ENCODE data around the gene NTSR1. TPM values are rescaled to one million over a fixed set of nuclear protein-coding genes. Genes with fewer than 3 reads are reported as not detected.
A peak's percentile ranks its signal among the peaks of the same experiment; 100 is the strongest.

Gene NTSR1
- total and polyA plus RNA-seq, 2 of the 13 experiments (the other 11 are each of a cell fraction or from before 2014, with no cell fraction given): 0.09 to 0.12 TPM

DNA sequence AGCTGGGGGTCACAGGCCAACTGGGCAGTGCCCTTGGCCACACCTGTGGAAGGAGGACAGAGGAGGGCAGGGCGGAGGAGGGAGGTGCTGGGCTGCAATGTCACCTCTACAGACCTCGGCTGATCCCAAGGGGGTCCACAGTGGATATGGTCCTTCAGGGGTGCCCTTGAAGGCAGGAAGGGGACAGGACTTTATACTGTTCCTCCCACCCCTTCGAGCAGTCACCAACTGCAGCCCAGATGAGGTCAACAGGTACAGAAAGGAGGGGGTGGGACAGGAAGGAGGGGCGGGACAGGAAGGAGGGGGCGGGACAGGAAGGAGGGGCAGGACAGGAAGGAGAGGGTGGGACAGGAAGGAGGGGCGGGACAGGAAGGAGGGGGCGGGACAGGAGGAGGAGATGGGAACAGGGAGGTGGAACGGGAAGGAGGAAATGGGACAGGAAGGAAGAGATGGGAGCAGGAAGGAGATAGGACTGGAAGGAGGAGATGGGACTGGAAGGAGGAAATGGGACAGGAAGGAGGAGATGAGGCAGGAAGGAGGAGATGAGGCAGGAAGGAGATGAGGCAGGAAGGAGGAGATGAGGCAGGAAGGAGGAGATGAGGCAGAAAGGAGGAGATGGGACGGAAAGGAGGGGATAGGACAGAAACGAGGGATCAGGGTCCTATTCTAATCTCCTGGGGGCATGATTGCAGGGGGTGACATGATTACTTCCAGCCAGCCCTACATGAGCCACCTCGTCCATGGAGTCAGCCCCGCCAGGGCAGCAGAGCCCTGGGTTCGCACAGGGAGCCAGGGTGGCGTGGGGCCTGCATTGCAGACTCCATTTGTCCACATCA is 68.3 kb downstream of the NTSR1 start (continued):
- TF ChIP-seq, protein P1, sequence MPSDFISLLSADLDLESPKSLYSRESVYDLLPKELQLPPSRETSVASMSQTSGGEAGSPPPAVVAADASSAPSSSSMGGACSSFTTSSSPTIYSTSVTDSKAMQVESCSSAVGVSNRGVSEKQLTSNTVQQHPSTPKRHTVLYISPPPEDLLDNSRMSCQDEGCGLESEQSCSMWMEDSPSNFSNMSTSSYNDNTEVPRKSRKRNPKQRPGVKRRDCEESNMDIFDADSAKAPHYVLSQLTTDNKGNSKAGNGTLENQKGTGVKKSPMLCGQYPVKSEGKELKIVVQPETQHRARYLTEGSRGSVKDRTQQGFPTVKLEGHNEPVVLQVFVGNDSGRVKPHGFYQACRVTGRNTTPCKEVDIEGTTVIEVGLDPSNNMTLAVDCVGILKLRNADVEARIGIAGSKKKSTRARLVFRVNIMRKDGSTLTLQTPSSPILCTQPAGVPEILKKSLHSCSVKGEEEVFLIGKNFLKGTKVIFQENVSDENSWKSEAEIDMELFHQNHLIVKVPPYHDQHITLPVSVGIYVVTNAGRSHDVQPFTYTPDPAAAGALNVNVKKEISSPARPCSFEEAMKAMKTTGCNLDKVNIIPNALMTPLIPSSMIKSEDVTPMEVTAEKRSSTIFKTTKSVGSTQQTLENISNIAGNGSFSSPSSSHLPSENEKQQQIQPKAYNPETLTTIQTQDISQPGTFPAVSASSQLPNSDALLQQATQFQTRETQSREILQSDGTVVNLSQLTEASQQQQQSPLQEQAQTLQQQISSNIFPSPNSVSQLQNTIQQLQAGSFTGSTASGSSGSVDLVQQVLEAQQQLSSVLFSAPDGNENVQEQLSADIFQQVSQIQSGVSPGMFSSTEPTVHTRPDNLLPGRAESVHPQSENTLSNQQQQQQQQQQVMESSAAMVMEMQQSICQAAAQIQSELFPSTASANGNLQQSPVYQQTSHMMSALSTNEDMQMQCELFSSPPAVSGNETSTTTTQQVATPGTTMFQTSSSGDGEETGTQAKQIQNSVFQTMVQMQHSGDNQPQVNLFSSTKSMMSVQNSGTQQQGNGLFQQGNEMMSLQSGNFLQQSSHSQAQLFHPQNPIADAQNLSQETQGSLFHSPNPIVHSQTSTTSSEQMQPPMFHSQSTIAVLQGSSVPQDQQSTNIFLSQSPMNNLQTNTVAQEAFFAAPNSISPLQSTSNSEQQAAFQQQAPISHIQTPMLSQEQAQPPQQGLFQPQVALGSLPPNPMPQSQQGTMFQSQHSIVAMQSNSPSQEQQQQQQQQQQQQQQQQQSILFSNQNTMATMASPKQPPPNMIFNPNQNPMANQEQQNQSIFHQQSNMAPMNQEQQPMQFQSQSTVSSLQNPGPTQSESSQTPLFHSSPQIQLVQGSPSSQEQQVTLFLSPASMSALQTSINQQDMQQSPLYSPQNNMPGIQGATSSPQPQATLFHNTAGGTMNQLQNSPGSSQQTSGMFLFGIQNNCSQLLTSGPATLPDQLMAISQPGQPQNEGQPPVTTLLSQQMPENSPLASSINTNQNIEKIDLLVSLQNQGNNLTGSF (CRISPR knock-in tag; IDR thresholded peaks at IDR 0.05): no peak
- TF ChIP-seq PITX1 (CRISPR knock-in tag; IDR thresholded peaks at IDR 0.05) (0 out of 2 replicates have a peak, but pooled peaks have one; percentile 24), MXD4 (CRISPR knock-in tag; IDR thresholded peaks at IDR 0.05) (no peak), ZNF891 (CRISPR knock-in tag; IDR thresholded peaks at IDR 0.05) (no peak), GZF1 (CRISPR knock-in tag; IDR thresholded peaks at IDR 0.05) (no peak), ZNF562 (CRISPR knock-in tag; IDR thresholded peaks at IDR 0.05; ENCODE audit: borderline replicate concordance) (no peak), TCF7 (IDR thresholded peaks at IDR 0.05; ENCODE audit: low read depth) (no peak), YY1 (IDR thresholded peaks at IDR 0.05; ENCODE audit: insufficient read depth, insufficient replicate concordance, low read depth, low read length) (no peak), SP5 (CRISPR knock-in tag; IDR thresholded peaks at IDR 0.05; ENCODE audit: borderline replicate concordance, low read depth) (peak; percentile 72; the same call in 1 of the 2 replicates), RELA (CRISPR knock-in tag; IDR thresholded peaks at IDR 0.05) (no peak), GTF3A (CRISPR knock-in tag; conservative IDR thresholded peaks at IDR 0.05) (no peak), SP140L (CRISPR knock-in tag; IDR thresholded peaks at IDR 0.05; ENCODE audit: borderline replicate concordance) (no peak), ZFAT (CRISPR knock-in tag; conservative IDR thresholded peaks at IDR 0.05) (no peak), RCOR2 (CRISPR knock-in tag; IDR thresholded peaks at IDR 0.05) (no peak), ADNP (CRISPR knock-in tag; IDR thresholded peaks at IDR 0.05) (no peak), KLF12 (CRISPR knock-in tag; IDR thresholded peaks at IDR 0.05; ENCODE audit: borderline replicate concordance) (no peak), HOXA9 (CRISPR knock-in tag; IDR thresholded peaks at IDR 0.05; ENCODE audit: borderline replicate concordance) (no peak), ZSCAN30 (CRISPR knock-in tag; IDR thresholded peaks at IDR 0.05) (no peak), ZNF432 (CRISPR knock-in tag; IDR thresholded peaks at IDR 0.05; ENCODE audit: borderline replicate concordance) (no peak)
- TF ChIP-seq, protein P2, sequence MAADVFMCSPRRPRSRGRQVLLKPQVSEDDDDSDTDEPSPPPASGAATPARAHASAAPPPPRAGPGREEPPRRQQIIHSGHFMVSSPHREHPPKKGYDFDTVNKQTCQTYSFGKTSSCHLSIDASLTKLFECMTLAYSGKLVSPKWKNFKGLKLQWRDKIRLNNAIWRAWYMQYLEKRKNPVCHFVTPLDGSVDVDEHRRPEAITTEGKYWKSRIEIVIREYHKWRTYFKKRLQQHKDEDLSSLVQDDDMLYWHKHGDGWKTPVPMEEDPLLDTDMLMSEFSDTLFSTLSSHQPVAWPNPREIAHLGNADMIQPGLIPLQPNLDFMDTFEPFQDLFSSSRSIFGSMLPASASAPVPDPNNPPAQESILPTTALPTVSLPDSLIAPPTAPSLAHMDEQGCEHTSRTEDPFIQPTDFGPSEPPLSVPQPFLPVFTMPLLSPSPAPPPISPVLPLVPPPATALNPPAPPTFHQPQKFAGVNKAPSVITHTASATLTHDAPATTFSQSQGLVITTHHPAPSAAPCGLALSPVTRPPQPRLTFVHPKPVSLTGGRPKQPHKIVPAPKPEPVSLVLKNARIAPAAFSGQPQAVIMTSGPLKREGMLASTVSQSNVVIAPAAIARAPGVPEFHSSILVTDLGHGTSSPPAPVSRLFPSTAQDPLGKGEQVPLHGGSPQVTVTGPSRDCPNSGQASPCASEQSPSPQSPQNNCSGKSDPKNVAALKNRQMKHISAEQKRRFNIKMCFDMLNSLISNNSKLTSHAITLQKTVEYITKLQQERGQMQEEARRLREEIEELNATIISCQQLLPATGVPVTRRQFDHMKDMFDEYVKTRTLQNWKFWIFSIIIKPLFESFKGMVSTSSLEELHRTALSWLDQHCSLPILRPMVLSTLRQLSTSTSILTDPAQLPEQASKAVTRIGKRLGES (CRISPR knock-in tag; IDR thresholded peaks at IDR 0.05; ENCODE audit: borderline replicate concordance): no peak
- TF ChIP-seq, protein P3, sequence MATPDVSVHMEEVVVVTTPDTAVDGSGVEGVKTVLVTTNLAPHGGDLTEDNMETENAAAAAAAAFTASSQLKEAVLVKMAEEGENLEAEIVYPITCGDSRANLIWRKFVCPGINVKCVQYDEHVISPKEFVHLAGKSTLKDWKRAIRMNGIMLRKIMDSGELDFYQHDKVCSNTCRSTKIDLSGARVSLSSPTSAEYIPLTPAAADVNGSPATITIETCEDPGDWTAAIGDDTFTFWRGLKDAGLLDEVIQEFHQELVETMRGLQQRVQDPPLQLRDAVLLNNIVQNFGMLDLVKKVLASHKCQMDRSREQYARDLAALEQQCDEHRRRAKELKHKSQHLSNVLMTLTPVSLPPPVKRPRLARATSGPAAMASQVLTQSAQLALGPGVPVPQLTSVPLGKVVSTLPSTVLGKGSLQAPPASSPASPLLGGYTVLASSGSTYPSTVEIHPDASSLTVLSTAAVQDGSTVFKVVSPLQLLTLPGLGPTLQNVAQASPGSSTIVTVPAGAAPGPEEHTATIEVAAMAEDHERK (CRISPR knock-in tag; IDR thresholded peaks at IDR 0.05; ENCODE audit: low read depth): no peak
